HCT116 (cell line): ENCODE measurements around the gene HSP90AB1. TPM values are rescaled to one million over a fixed set of nuclear protein-coding genes. Genes with fewer than 3 reads are reported as not detected.
A peak's percentile ranks its signal among the peaks of the same experiment; 100 is the strongest.

Experiments used
- ATAC-seq: fragments of 200-7000 bp; cut with Tn5 transposase; 2 replicates; pipeline ENCODE4 v1.9.1; 2020; ENCODE audit warnings: mild to moderate bottlenecking, moderate library complexity
- BruUV-seq: library from RNA; stranded (reverse); fragments of 400-500 nt; replicated peaks from 2 replicates; lab custom pipeline; 2021; lab: Mats Ljungman, UMichigan
- CTCF ChIA-PET: fragments of 300-600 bp; sonication (Branson Sonifier 250); formaldehyde crosslinking; loops from one replicate; lab custom pipeline; 2021; ENCODE audit warnings: antibody characterized with exemption; lab: Charles Lee
- POLR2A ChIA-PET: fragments of 300-600, 350-600 bp; sonication (Branson Sonifier 250); formaldehyde crosslinking; loops from one replicate; lab custom pipeline; 2021; ENCODE audit warnings: antibody characterized with exemption; lab: Charles Lee
- RAD21 ChIA-PET, 2 experiments: fragments of 300-600 bp; sonication (Branson Sonifier 250); formaldehyde crosslinking; loops; one replicate each; lab custom pipeline; 2023; ENCODE audit warnings: low total read pairs in 2 of 2; ENCODE audit not compliant: uncharacterized antibody in 2 of 2, unreplicated experiment in 2 of 2, low non-redundant PET in 1 of 2; lab: Charles Lee
- DNase-seq: peaks from one replicate; pipeline ENCODE4 v3.0.0-alpha.2; 2010; ENCODE audit warnings: low read depth, low spot score
- H2AFZ ChIP-seq: fragments of 200-600 bp; shearing (Covaris generic), sonication (generic); 2 replicates; pipeline ENCODE4 v1.6.1; 2017; ENCODE audit warnings: low read depth, mixed run types, mixed read lengths, antibody characterized with exemption, low read length; ENCODE audit not compliant: poor library complexity, severe bottlenecking
- H3K27ac ChIP-seq: 2 replicates; pipeline ENCODE4 v1.5.1; 2012; ENCODE audit warnings: low read depth, low read length
- H3K27me3 ChIP-seq: fragments of 200-600 bp; sonication (generic); 2 replicates; pipeline ENCODE4 v1.6.1; 2016; ENCODE audit warnings: mixed run types, low read length, mixed read lengths; ENCODE audit not compliant: insufficient read depth
- H3K36me3 ChIP-seq, 2 experiments: fragments of 200-500 bp in 1 of 2; fragments of 200-600 bp in 1 of 2; sonication (Bioruptor generic) in 1 of 2; sonication (generic) in 1 of 2; 2 replicates each; pipeline versions ENCODE4 v1.5.1 to v1.6.1; 2014 to 2016; ENCODE audit warnings: low read length in 2 of 2, inconsistent platforms in 1 of 2, mixed read lengths in 1 of 2, mixed run types in 1 of 2; ENCODE audit not compliant: insufficient read depth in 2 of 2, control insufficient read depth in 1 of 2
- H3K4me1 ChIP-seq, 2 experiments: fragments of 200-600 bp in 1 of 2; sonication (generic) in 1 of 2; 2 replicates each; pipeline versions ENCODE4 v1.5.1 to v1.6.1; 2012 to 2017; ENCODE audit warnings: low read length in 2 of 2, inconsistent platforms in 1 of 2, mild to moderate bottlenecking in 1 of 2, mixed read lengths in 1 of 2, mixed run types in 1 of 2, moderate library complexity in 1 of 2; ENCODE audit not compliant: insufficient read depth in 2 of 2, control insufficient read depth in 1 of 2
- H3K4me2 ChIP-seq: fragments of 200-600 bp; sonication (generic); 2 replicates; pipeline ENCODE4 v1.6.1; 2017; ENCODE audit warnings: mixed run types, low read length, mixed read lengths
- H3K4me3 ChIP-seq, 2 experiments: fragments of 200-600 bp in 1 of 2; sonication (generic) in 1 of 2; replicated peaks in 1 of 2; 2 replicates each; pipeline ENCODE4 v1.5.1; 2011 to 2016; ENCODE audit warnings: low read length in 2 of 2, control low read depth in 1 of 2, low read depth in 1 of 2, mild to moderate bottlenecking in 1 of 2, mixed read lengths in 1 of 2, mixed run types in 1 of 2
- H3K79me2 ChIP-seq: fragments of 200-600 bp; sonication (generic); 2 replicates; pipeline ENCODE4 v1.6.1; 2017; ENCODE audit warnings: mild to moderate bottlenecking, mixed run types, low read length, moderate library complexity, mixed read lengths; ENCODE audit not compliant: insufficient read depth
- H3K9ac ChIP-seq: fragments of 200-600 bp; sonication (generic); 2 replicates; pipeline ENCODE4 v1.6.1; 2016; ENCODE audit warnings: low read length, mixed read lengths
- H3K9me2 ChIP-seq: fragments of 200-600 bp; sonication (generic), shearing (Covaris generic); 2 replicates; pipeline ENCODE4 v1.6.1; 2017; ENCODE audit warnings: mixed run types, mild to moderate bottlenecking, moderate library complexity; ENCODE audit not compliant: insufficient read depth
- H3K9me3 ChIP-seq, 2 experiments: fragments of 200-500 bp in 1 of 2; fragments of 200-600 bp in 1 of 2; sonication (Bioruptor generic) in 1 of 2; sonication (generic) in 1 of 2; 2 replicates each; pipeline ENCODE4 v1.6.1; 2014 to 2017; ENCODE audit warnings: low read length in 2 of 2, mixed read lengths in 2 of 2, inconsistent platforms in 1 of 2, low read depth in 1 of 2, mild to moderate bottlenecking in 1 of 2, mixed run types in 1 of 2, moderate library complexity in 1 of 2; ENCODE audit not compliant: control insufficient read depth in 1 of 2, insufficient read depth in 1 of 2
- H4K20me1 ChIP-seq: fragments of 200-600 bp; sonication (generic), shearing (Covaris generic); 2 replicates; pipeline ENCODE4 v1.6.1; 2017; ENCODE audit warnings: mixed run types, mild to moderate bottlenecking, moderate library complexity; ENCODE audit not compliant: insufficient read depth
- CBX3 ChIP-seq: IDR thresholded peaks from 2 replicates; pipeline ENCODE4 v1.6.1; 2012; ENCODE audit warnings: low read depth
- CEBPB ChIP-seq: IDR thresholded peaks from 2 replicates; pipeline ENCODE4 v1.6.1; 2012; ENCODE audit warnings: low read depth
- EGR1 ChIP-seq: IDR thresholded peaks from 2 replicates; pipeline ENCODE4 v1.6.1; 2012; ENCODE audit warnings: low read depth
- ELF1 ChIP-seq: IDR thresholded peaks from 2 replicates; pipeline ENCODE4 v1.6.1; 2012; ENCODE audit warnings: low read depth, borderline replicate concordance
- EZH2phosphoT487 ChIP-seq: fragments of 200-600 bp; IDR thresholded peaks from 2 replicates; pipeline ENCODE4 v1.6.1; 2018; ENCODE audit warnings: antibody characterized with exemption, borderline replicate concordance
- FOSL1 ChIP-seq: IDR thresholded peaks from 2 replicates; pipeline ENCODE4 v1.6.1; 2012; ENCODE audit warnings: low read depth
- POLR2AphosphoS5 ChIP-seq: IDR thresholded peaks from 2 replicates; pipeline ENCODE4 v1.6.1; 2011; ENCODE audit warnings: mild to moderate bottlenecking, low read depth, low read length, moderate library complexity
- SIN3A ChIP-seq: IDR thresholded peaks from 2 replicates; pipeline ENCODE4 v1.6.1; 2012; ENCODE audit warnings: low read depth
- SP1 ChIP-seq: IDR thresholded peaks from 2 replicates; pipeline ENCODE4 v1.6.1; 2012; ENCODE audit warnings: low read depth
- SRF ChIP-seq: IDR thresholded peaks from 2 replicates; pipeline ENCODE4 v1.6.1; 2012; ENCODE audit warnings: low read depth
- ZFX ChIP-seq: fragments of 450-650 bp; IDR thresholded peaks from 2 replicates; pipeline ENCODE4 v1.6.1; 2017
- intact Hi-C: fragments of 100-400 bp; cut with micrococcal nuclease; formaldehyde crosslinking; loops from 2 replicates; pipeline ENCODE4 v1.10.0; 2022
- total RNA-seq: library from RNA; stranded (reverse); gene quantifications from one replicate; pipeline ENCODE4 v1.2.1, GENCODE V29; 2021; ENCODE audit not compliant: unreplicated experiment
- TF ChIP-seq, protein P1 (sequence below), 3 experiments: fragments of 200-600 bp in 1 of 3; sonication (generic) in 1 of 3; IDR thresholded peaks in 2 of 3; conservative IDR thresholded peaks in 1 of 3; 2 replicates each; pipeline ENCODE4 v1.5.1; 2012 to 2017; ENCODE audit warnings: low read depth in 2 of 3, low read length in 2 of 3, antibody characterized with exemption in 1 of 3, borderline replicate concordance in 1 of 3, control low read depth in 1 of 3, mild to moderate bottlenecking in 1 of 3, mixed read lengths in 1 of 3, mixed run types in 1 of 3, moderate library complexity in 1 of 3; ENCODE audit not compliant: insufficient read depth in 1 of 3
- TF ChIP-seq, protein P2 (sequence below): IDR thresholded peaks from 2 replicates; pipeline ENCODE4 v1.6.1; 2011; ENCODE audit warnings: mild to moderate bottlenecking, low read length, moderate library complexity; ENCODE audit not compliant: insufficient replicate concordance; ENCODE audit errors: extremely low read depth

The HSP90AB1 gene
- total RNA-seq, 1 experiment from 2014 or later, result 2,554 TPM

DNA sequence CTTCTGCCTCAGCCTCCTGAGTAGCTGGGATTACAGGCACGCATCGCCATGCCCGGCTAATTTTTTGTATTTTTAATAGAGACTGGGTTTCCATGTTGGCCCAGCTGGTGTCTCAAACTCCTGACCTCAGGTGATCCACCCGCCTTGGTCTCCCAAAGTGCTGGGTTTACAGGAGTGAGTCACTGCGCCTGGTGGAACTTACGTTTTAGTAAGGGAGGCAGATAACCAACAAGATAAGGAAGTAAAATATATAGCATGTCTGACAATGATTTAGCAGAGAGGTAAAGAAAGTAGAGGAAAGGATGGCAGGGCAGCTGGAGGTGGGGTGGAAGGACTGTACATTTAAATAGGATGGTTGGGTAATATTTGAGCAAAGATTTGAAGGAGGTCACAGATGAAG lies 42.9 kb upstream of the HSP90AB1 start:
- Histone ChIP-seq H3K9ac (no peak overlapping the region), H2AFZ (peak overlapping the region; percentile 74), H3K36me3 (no peaks in the 10 kb centered on the region), H3K4me2 (0 out of 2 replicates have a peak overlapping the region, but pooled peaks have one; percentile 7), H3K9me3 (no peaks in the 10 kb centered on the region), H3K4me3 (no peak overlapping the region), H3K4me1 (peaks cover 0 to 10% of the 10 kb centered on the region in 2 experiments; a peak in 2 of 4 replicates), H3K9me2 (no peaks in the 10 kb centered on the region), H3K27me3 (no peaks in the 10 kb centered on the region), H3K79me2 (no peaks in the 10 kb centered on the region), H4K20me1 (no peaks in the 10 kb centered on the region), H3K27ac (no peak overlapping the region)
- ChIA-PET CTCF (no interaction called here), POLR2A (no interaction called here), RAD21 (no interaction called here)
- TF ChIP-seq ZFX (no peak), FOSL1 (no peak), ELF1 (no peak), POLR2AphosphoS5 (no peak), SP1 (no peak), SRF (no peak)
- ATAC-seq, result no peak
- BruUV-seq, result no TSS peak
- DNase-seq, result no peak
- intact Hi-C loops, result no loop called here

DNA sequence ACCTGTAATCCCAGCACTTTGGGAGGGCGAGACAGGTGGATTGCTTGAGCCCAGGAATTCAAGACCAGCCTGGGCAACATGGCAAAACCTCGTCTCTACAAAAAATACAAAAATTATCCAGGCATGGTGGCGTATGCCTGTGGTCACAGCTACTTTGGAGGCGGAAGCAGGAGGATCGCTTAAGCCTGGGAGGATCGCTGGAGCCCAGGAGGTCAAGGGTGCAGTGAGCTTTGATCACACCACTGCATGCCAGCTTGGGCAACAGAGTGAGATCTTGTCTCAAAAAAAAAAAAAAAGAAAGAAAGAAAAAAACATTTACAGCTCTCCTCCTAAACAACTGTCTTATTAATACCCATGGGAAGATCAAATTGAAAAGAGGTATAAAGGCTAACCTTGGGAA lies 38.9 kb upstream of the HSP90AB1 start:
- no peaks in the 10 kb centered on the region for H3K9me3 ChIP-seq
- no peaks in the 10 kb centered on the region for H4K20me1 ChIP-seq
- no peaks in the 10 kb centered on the region for H3K36me3 ChIP-seq
- no peak overlapping the region for H3K9ac ChIP-seq
- H2AFZ ChIP-seq, result no peak overlapping the region
- H3K4me3 ChIP-seq, result no peak overlapping the region
- peaks cover 0 to 6% of the 10 kb centered on the region in 2 experiments; a peak in 2 of 4 replicates for H3K4me1 ChIP-seq
- no peak overlapping the region for H3K27ac ChIP-seq
- DNase-seq, result no peak
- ATAC-seq, result no peak
- TF ChIP-seq EZH2phosphoT487, result no peak
- TF ChIP-seq EGR1, result no peak
- no peak for TF ChIP-seq SIN3A
- no peak for TF ChIP-seq CBX3
- no peak for TF ChIP-seq FOSL1
- TF ChIP-seq, protein P1, sequence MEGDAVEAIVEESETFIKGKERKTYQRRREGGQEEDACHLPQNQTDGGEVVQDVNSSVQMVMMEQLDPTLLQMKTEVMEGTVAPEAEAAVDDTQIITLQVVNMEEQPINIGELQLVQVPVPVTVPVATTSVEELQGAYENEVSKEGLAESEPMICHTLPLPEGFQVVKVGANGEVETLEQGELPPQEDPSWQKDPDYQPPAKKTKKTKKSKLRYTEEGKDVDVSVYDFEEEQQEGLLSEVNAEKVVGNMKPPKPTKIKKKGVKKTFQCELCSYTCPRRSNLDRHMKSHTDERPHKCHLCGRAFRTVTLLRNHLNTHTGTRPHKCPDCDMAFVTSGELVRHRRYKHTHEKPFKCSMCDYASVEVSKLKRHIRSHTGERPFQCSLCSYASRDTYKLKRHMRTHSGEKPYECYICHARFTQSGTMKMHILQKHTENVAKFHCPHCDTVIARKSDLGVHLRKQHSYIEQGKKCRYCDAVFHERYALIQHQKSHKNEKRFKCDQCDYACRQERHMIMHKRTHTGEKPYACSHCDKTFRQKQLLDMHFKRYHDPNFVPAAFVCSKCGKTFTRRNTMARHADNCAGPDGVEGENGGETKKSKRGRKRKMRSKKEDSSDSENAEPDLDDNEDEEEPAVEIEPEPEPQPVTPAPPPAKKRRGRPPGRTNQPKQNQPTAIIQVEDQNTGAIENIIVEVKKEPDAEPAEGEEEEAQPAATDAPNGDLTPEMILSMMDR (IDR thresholded peaks at IDR 0.05 in 2 of 3, conservative IDR thresholded peaks at IDR 0.05 in 1 of 3; ENCODE audit: borderline replicate concordance in 1 of 3, insufficient read depth in 1 of 3, low read depth in 2 of 3, low read length in 2 of 3), result no peak
- TF ChIP-seq CEBPB, result no peak
- TF ChIP-seq, protein P2, sequence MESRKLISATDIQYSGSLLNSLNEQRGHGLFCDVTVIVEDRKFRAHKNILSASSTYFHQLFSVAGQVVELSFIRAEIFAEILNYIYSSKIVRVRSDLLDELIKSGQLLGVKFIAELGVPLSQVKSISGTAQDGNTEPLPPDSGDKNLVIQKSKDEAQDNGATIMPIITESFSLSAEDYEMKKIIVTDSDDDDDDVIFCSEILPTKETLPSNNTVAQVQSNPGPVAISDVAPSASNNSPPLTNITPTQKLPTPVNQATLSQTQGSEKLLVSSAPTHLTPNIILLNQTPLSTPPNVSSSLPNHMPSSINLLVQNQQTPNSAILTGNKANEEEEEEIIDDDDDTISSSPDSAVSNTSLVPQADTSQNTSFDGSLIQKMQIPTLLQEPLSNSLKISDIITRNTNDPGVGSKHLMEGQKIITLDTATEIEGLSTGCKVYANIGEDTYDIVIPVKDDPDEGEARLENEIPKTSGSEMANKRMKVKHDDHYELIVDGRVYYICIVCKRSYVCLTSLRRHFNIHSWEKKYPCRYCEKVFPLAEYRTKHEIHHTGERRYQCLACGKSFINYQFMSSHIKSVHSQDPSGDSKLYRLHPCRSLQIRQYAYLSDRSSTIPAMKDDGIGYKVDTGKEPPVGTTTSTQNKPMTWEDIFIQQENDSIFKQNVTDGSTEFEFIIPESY, result no peak
- TF ChIP-seq ZFX, result no peak
- TF ChIP-seq SRF, result no peak
- BruUV-seq, result no TSS peak
- no peaks in the 10 kb centered on the region for H3K79me2 ChIP-seq
- POLR2A ChIA-PET, result no interaction called here
- intact Hi-C loops, result no loop called here
- CTCF ChIA-PET, result no interaction called here
- RAD21 ChIA-PET, result no interaction called here
- H3K27me3 ChIP-seq, result no peaks in the 10 kb centered on the region
- no peak overlapping the region for H3K4me2 ChIP-seq
- no peaks in the 10 kb centered on the region for H3K9me2 ChIP-seq
